ENCODE results near the gene REV3L. TPM values are rescaled to one million over a fixed set of nuclear protein-coding genes. Genes with fewer than 3 reads are reported as not detected.

Gene REV3L
- total RNA-seq, 1 experiment from 2014 or later: 12.8 TPM

GRCh38 chr6:111260570-111261298 is 222.3 kb downstream of the REV3L start:
- H3K4me3 ChIP-seq (replicated peaks in 1 of 2; ENCODE audit: low read depth in 1 of 2, low read length in 2 of 2): peak overlapping the region in 1 of 2 experiments; percentile 82; a peak in 1 of 4 replicates
- peaks cover 28% of the 10 kb centered on the region for H3K79me2 ChIP-seq (ENCODE audit: insufficient read depth, low read length)
- ChIA-PET CTCF (no interaction called here), POLR2A (no interaction called here), RAD21 (ENCODE audit: low non-redundant PET in 1 of 2, low total read pairs in 2 of 2, uncharacterized antibody in 2 of 2, unreplicated experiment in 2 of 2) (no interaction called here)
- intact Hi-C loops (cut with micrococcal nuclease): no loop called here
- H2AFZ ChIP-seq (ENCODE audit: low read depth, low read length, poor library complexity, severe bottlenecking): no peak overlapping the region
- H4K20me1 ChIP-seq (ENCODE audit: insufficient read depth): no peaks in the 10 kb centered on the region
- H3K36me3 ChIP-seq (ENCODE audit: control insufficient read depth in 1 of 2, insufficient read depth in 2 of 2, low read length in 2 of 2): peaks cover 0 to 4% of the 10 kb centered on the region in 2 experiments; a peak in 1 of 4 replicates
- peaks cover 14 to 44% of the 10 kb centered on the region in 2 experiments for H3K4me1 ChIP-seq (ENCODE audit: control insufficient read depth in 1 of 2, insufficient read depth in 2 of 2, low read length in 2 of 2)
- H3K27me3 ChIP-seq (ENCODE audit: insufficient read depth, low read length): no peaks in the 10 kb centered on the region
- ATAC-seq (no peak), DNase-seq (ENCODE audit: low read depth, low spot score) (no peak)
- no TSS peak for BruUV-seq (replicated peaks)
- TF ChIP-seq SIN3A (IDR thresholded peaks at IDR 0.05; ENCODE audit: low read depth): no peak
- TF ChIP-seq ZNF274 (IDR thresholded peaks at IDR 0.05; ENCODE audit: low read depth, low read length): no peak
- no peak for TF ChIP-seq CBX3 (IDR thresholded peaks at IDR 0.05; ENCODE audit: low read depth)
- TF ChIP-seq MAX (IDR thresholded peaks at IDR 0.05): no peak
- TF ChIP-seq POLR2AphosphoS5 (IDR thresholded peaks at IDR 0.05; ENCODE audit: low read depth, low read length): no peak
- no peak for TF ChIP-seq POLR2A (IDR thresholded peaks at IDR 0.05; ENCODE audit: borderline replicate concordance, extremely low read depth, insufficient read depth, insufficient read length)
- TF ChIP-seq ELF1 (IDR thresholded peaks at IDR 0.05; ENCODE audit: borderline replicate concordance, low read depth): no peak
- no peak for TF ChIP-seq SP1 (IDR thresholded peaks at IDR 0.05; ENCODE audit: low read depth)
- no peak for TF ChIP-seq EZH2phosphoT487 (IDR thresholded peaks at IDR 0.05; ENCODE audit: borderline replicate concordance)
- no peak for TF ChIP-seq RAD21 (IDR thresholded peaks at IDR 0.05; ENCODE audit: low read depth)
- no peak for TF ChIP-seq EGR1 (IDR thresholded peaks at IDR 0.05; ENCODE audit: low read depth)
- no peak for TF ChIP-seq ZFX (IDR thresholded peaks at IDR 0.05)
- H3K27ac ChIP-seq (ENCODE audit: low read depth, low read length): no peak overlapping the region
- no peaks in the 10 kb centered on the region for H3K9me2 ChIP-seq (ENCODE audit: insufficient read depth)
- peak overlapping the region; percentile 94 for H3K4me2 ChIP-seq (ENCODE audit: low read length)
- H3K9ac ChIP-seq (ENCODE audit: low read length): peak overlapping the region; percentile 7; the same call in 1 of the 2 replicates
- no peaks in the 10 kb centered on the region for H3K9me3 ChIP-seq (ENCODE audit: control insufficient read depth in 1 of 2, insufficient read depth in 1 of 2, low read depth in 1 of 2, low read length in 2 of 2)
